ENCODE results near the gene MOB2.
A peak's percentile ranks its signal among the peaks of the same experiment; 100 is the strongest.

MOB2 gene

GRCh38 chr11:1499261-1499890 is 12.8 kb upstream of the MOB2 start:
- Histone ChIP-seq H3K9me3 (ENCODE audit: insufficient read depth, low read depth, low read length) (peaks cover 9% of the 10 kb centered on the region), H4K91ac (ENCODE audit: low read depth, low read length) (no peak overlapping the region), H3K27me3 (ENCODE audit: insufficient read depth, low read length) (no peaks in the 10 kb centered on the region), H3K18ac (ENCODE audit: low read length) (no peak overlapping the region), H3K9ac (ENCODE audit: low read length) (no peak overlapping the region), H4K12ac (ENCODE audit: low read depth, low read length) (no peak overlapping the region), H4K8ac (ENCODE audit: low read depth, low read length) (no peak overlapping the region), H3K4me2 (ENCODE audit: low read length) (no peak overlapping the region), H3K23ac (ENCODE audit: low read length) (no peak overlapping the region), H3K27ac (ENCODE audit: low read depth, low read length) (no peak overlapping the region), H2AK5ac (ENCODE audit: low read length) (no peak overlapping the region), H3K79me1 (ENCODE audit: low read length) (no peaks in the 10 kb centered on the region), H3K36me3 (ENCODE audit: control insufficient read depth in 1 of 2, insufficient read depth in 2 of 2, low read length in 2 of 2) (peaks cover 0 to 5% of the 10 kb centered on the region in 2 experiments), H2BK120ac (ENCODE audit: insufficient read depth, low read length, poor library complexity) (no peak overlapping the region), H3K4me3 (ENCODE audit: low read depth, low read length) (peak overlapping the region; percentile 2), H3K79me2 (ENCODE audit: control insufficient read depth, insufficient read depth, low read length, poor library complexity) (no peaks in the 10 kb centered on the region), H2BK12ac (ENCODE audit: low read length) (no peak overlapping the region), H3K4me1 (ENCODE audit: control insufficient read depth in 1 of 2, insufficient read depth in 2 of 2, low read length in 2 of 2) (no peaks in the 10 kb centered on the region), H2BK5ac (ENCODE audit: low read depth, low read length, poor library complexity) (no peak overlapping the region), H2AFZ (ENCODE audit: insufficient read depth, low read length, poor library complexity) (no peak overlapping the region), H3K14ac (ENCODE audit: low read length) (no peak overlapping the region), H3K4ac (ENCODE audit: low read depth, low read length) (no peak overlapping the region)
- no peak for DNase-seq
- no CpG with 5 or more reads among the region's 28 CpGs for WGBS (ENCODE audit: extremely low coverage, insufficient coverage, insufficient read length)

DNA sequence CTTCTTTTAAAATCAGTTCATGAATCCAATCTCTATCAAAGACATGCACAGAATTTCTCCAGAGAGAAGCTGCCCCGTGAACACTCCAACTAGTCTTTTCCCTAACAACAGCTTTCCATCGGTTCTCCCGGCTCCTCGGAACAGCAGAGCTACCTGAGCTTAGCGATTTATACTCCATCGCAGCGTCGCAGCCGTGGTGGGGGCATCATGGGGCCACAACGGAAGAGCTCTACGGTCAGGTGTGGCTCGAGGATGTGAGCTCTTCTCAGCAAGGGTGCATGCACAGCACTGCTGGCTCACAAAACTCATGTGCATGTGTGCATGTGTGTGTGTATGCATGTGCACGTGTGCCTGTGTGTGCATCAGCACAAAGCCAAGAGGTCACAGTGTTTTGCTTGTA is 11.7 kb upstream of the MOB2 start:
- Histone ChIP-seq H3K18ac (ENCODE audit: low read length) (no peak overlapping the region), H3K14ac (ENCODE audit: low read length) (no peak overlapping the region), H3K27me3 (ENCODE audit: insufficient read depth, low read length) (no peaks in the 10 kb centered on the region), H3K4me3 (ENCODE audit: low read depth, low read length) (no peak overlapping the region), H3K4ac (ENCODE audit: low read depth, low read length) (no peak overlapping the region), H3K9ac (ENCODE audit: low read length) (no peak overlapping the region), H2BK12ac (ENCODE audit: low read length) (no peak overlapping the region), H3K4me2 (ENCODE audit: low read length) (no peak overlapping the region), H3K27ac (ENCODE audit: low read depth, low read length) (no peak overlapping the region), H4K8ac (ENCODE audit: low read depth, low read length) (no peak overlapping the region), H4K12ac (ENCODE audit: low read depth, low read length) (no peak overlapping the region), H3K9me3 (ENCODE audit: insufficient read depth, low read depth, low read length) (peaks cover 9% of the 10 kb centered on the region), H3K79me1 (ENCODE audit: low read length) (no peaks in the 10 kb centered on the region), H3K79me2 (ENCODE audit: control insufficient read depth, insufficient read depth, low read length, poor library complexity) (no peaks in the 10 kb centered on the region), H2BK120ac (ENCODE audit: insufficient read depth, low read length, poor library complexity) (no peak overlapping the region), H3K36me3 (ENCODE audit: control insufficient read depth in 1 of 2, insufficient read depth in 2 of 2, low read length in 2 of 2) (peaks cover 0 to 5% of the 10 kb centered on the region in 2 experiments), H2BK5ac (ENCODE audit: low read depth, low read length, poor library complexity) (no peak overlapping the region), H3K23ac (ENCODE audit: low read length) (no peak overlapping the region), H3K4me1 (ENCODE audit: control insufficient read depth in 1 of 2, insufficient read depth in 2 of 2, low read length in 2 of 2) (no peaks in the 10 kb centered on the region), H2AK5ac (ENCODE audit: low read length) (no peak overlapping the region), H4K91ac (ENCODE audit: low read depth, low read length) (no peak overlapping the region), H2AFZ (ENCODE audit: insufficient read depth, low read length, poor library complexity) (no peak overlapping the region)
- no CpG with 5 or more reads among the region's 13 CpGs for WGBS (ENCODE audit: extremely low coverage, insufficient coverage, insufficient read length)
- DNase-seq = no peak

DNA sequence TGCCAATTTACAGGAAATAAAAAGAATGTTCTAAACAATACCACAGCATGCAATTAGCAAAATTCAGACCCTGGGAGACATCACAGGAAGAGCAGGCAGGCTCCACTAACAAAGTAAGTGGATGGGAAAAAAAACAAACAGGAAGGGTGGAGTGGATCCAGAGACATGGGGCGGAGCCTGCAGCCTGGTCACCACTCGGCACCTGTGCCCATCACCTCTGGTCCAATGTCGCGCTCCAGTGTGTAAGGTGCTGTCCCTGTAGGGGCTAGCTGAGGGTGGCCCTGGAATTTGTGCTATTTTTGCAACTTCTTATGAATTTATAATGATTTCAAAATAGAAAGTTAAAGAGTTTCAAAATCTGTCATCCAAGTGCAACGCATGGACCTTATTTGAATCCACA is 11.0 kb upstream of the MOB2 start:
- Histone ChIP-seq H3K79me2 (ENCODE audit: control insufficient read depth, insufficient read depth, low read length, poor library complexity) (no peaks in the 10 kb centered on the region), H3K4ac (ENCODE audit: low read depth, low read length) (no peak overlapping the region), H3K79me1 (ENCODE audit: low read length) (no peaks in the 10 kb centered on the region), H2BK5ac (ENCODE audit: low read depth, low read length, poor library complexity) (no peak overlapping the region), H3K27me3 (ENCODE audit: insufficient read depth, low read length) (no peaks in the 10 kb centered on the region), H3K18ac (ENCODE audit: low read length) (no peak overlapping the region), H3K9me3 (ENCODE audit: insufficient read depth, low read depth, low read length) (peaks cover 9% of the 10 kb centered on the region), H3K27ac (ENCODE audit: low read depth, low read length) (no peak overlapping the region), H3K4me2 (ENCODE audit: low read length) (no peak overlapping the region), H3K4me3 (ENCODE audit: low read depth, low read length) (no peak overlapping the region), H2AFZ (ENCODE audit: insufficient read depth, low read length, poor library complexity) (no peak overlapping the region), H4K91ac (ENCODE audit: low read depth, low read length) (no peak overlapping the region), H3K9ac (ENCODE audit: low read length) (no peak overlapping the region), H2BK120ac (ENCODE audit: insufficient read depth, low read length, poor library complexity) (no peak overlapping the region), H4K8ac (ENCODE audit: low read depth, low read length) (no peak overlapping the region), H2AK5ac (ENCODE audit: low read length) (no peak overlapping the region), H3K4me1 (ENCODE audit: control insufficient read depth in 1 of 2, insufficient read depth in 2 of 2, low read length in 2 of 2) (no peaks in the 10 kb centered on the region), H2BK12ac (ENCODE audit: low read length) (no peak overlapping the region), H4K12ac (ENCODE audit: low read depth, low read length) (no peak overlapping the region), H3K23ac (ENCODE audit: low read length) (no peak overlapping the region), H3K14ac (ENCODE audit: low read length) (no peak overlapping the region), H3K36me3 (ENCODE audit: control insufficient read depth in 1 of 2, insufficient read depth in 2 of 2, low read length in 2 of 2) (peaks cover 0 to 5% of the 10 kb centered on the region in 2 experiments)
- WGBS (ENCODE audit: extremely low coverage, insufficient coverage, insufficient read length) = no CpG with 5 or more reads among the region's 5 CpGs
- no peak for DNase-seq

DNA sequence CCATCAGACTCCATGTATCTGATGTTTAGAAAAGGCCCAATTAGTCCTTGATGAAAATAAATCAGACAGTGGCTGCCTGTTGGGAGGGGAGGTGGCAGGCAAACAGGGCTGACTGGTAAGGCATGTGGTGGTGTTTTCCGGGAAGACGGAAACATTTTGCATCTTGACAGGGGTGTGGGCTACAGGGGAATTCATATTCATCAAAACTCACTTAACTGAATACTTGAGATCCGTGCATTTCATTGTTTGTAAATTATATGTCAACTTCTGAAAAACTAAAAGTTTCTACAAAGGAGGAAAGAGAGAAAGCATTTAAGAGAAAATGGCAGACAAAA is 10.1 kb upstream of the MOB2 start:
- no peaks in the 10 kb centered on the region for H3K4me1 ChIP-seq (ENCODE audit: control insufficient read depth in 1 of 2, insufficient read depth in 2 of 2, low read length in 2 of 2)
- no peaks in the 10 kb centered on the region for H3K79me2 ChIP-seq (ENCODE audit: control insufficient read depth, insufficient read depth, low read length, poor library complexity)
- H4K8ac ChIP-seq (ENCODE audit: low read depth, low read length) = no peak overlapping the region
- H3K18ac ChIP-seq (ENCODE audit: low read length) = no peak overlapping the region
- H3K27ac ChIP-seq (ENCODE audit: low read depth, low read length) = no peak overlapping the region
- H4K12ac ChIP-seq (ENCODE audit: low read depth, low read length) = no peak overlapping the region
- no peak overlapping the region for H3K9ac ChIP-seq (ENCODE audit: low read length)
- no peaks in the 10 kb centered on the region for H3K79me1 ChIP-seq (ENCODE audit: low read length)
- no peak overlapping the region for H3K14ac ChIP-seq (ENCODE audit: low read length)
- H3K4me2 ChIP-seq (ENCODE audit: low read length) = no peak overlapping the region
- H3K4ac ChIP-seq (ENCODE audit: low read depth, low read length) = no peak overlapping the region
- H3K27me3 ChIP-seq (ENCODE audit: insufficient read depth, low read length) = no peaks in the 10 kb centered on the region
- WGBS (ENCODE audit: extremely low coverage, insufficient coverage, insufficient read length) = no CpG with 5 or more reads among the region's 3 CpGs
- peaks cover 9% of the 10 kb centered on the region for H3K9me3 ChIP-seq (ENCODE audit: insufficient read depth, low read depth, low read length)
- no peak overlapping the region for H2AFZ ChIP-seq (ENCODE audit: insufficient read depth, low read length, poor library complexity)
- no peak overlapping the region for H3K23ac ChIP-seq (ENCODE audit: low read length)
- no peak overlapping the region for H4K91ac ChIP-seq (ENCODE audit: low read depth, low read length)
- H2AK5ac ChIP-seq (ENCODE audit: low read length) = no peak overlapping the region
- H2BK5ac ChIP-seq (ENCODE audit: low read depth, low read length, poor library complexity) = no peak overlapping the region
- H2BK12ac ChIP-seq (ENCODE audit: low read length) = no peak overlapping the region
- H2BK120ac ChIP-seq (ENCODE audit: insufficient read depth, low read length, poor library complexity) = no peak overlapping the region
- peaks cover 0 to 5% of the 10 kb centered on the region in 2 experiments for H3K36me3 ChIP-seq (ENCODE audit: control insufficient read depth in 1 of 2, insufficient read depth in 2 of 2, low read length in 2 of 2)
- no peak overlapping the region for H3K4me3 ChIP-seq (ENCODE audit: low read depth, low read length)
- DNase-seq = no peak
